ENCODE results near the gene NCAM1. TPM values are rescaled to one million over a fixed set of nuclear protein-coding genes. Genes with fewer than 3 reads are reported as not detected.

NCAM1 gene
- total and polyA plus RNA-seq, 9 of the 15 experiments (the other 6 are each of a cell fraction or from before 2014, with no cell fraction given), result 0.09 to 0.23 TPM; not detected in 7

DNA sequence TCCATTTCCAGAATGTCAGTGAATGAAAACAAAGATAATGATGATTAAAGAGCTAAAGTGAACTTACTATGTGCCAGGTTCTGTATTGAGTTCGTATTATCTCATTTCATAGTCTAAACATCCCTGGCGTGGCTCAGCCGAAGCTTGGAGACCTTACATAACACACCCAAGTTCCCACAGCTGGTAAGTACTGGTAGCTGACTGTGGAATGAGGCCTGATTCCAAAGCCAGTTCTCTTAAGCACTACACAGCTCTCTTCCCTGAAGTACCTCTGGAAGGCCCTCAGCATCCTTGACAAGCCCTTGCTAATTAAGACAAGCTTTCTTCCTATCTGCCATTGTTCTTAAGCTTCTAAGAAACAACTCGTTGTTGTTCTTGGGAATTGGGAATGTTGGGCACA is 28.6 kb upstream of the NCAM1 start:
- no peak overlapping the region for H3K27ac ChIP-seq (ENCODE audit: extremely low read depth, low read depth, low read length)
- FAIRE-seq (no peak), ATAC-seq (no peak), DNase-seq (ENCODE audit: extremely low read depth in 1 of 4, low spot score in 3 of 4) (no peak)
- H3K4me3 ChIP-seq, result no peak overlapping the region
- ChIA-PET CTCF (ENCODE audit: low intra/inter-chr PET ratio) (no interaction called here), POLR2A (no interaction called here)
- TF ChIP-seq RHOXF2B (CRISPR knock-in tag; conservative IDR thresholded peaks at IDR 0.05) (no peak), CAMTA2 (CRISPR knock-in tag; conservative IDR thresholded peaks at IDR 0.05) (no peak)
- no peaks in the 10 kb centered on the region for H3K36me3 ChIP-seq (ENCODE audit: control insufficient read depth, insufficient read depth, low read length)
- no peaks in the 10 kb centered on the region for H3K79me2 ChIP-seq (ENCODE audit: control insufficient read depth, insufficient read depth, low read length)
- H3K4me1 ChIP-seq (replicated peaks in 1 of 2; ENCODE audit: control insufficient read depth in 2 of 2, insufficient read depth in 2 of 2, low read length in 2 of 2), result no peaks in the 10 kb centered on the region
- in situ Hi-C loops (cut with MboI) (no loop called here), intact Hi-C loops (cut with micrococcal nuclease) (no loop called here)
- peaks cover 0 to 4% of the 10 kb centered on the region in 2 experiments; a peak in 2 of 5 replicates for H3K27me3 ChIP-seq (ENCODE audit: control insufficient read depth in 2 of 2, insufficient read depth in 2 of 2, low read length in 2 of 2)
- no peak overlapping the region for H2AFZ ChIP-seq (ENCODE audit: low read depth, low read length)
- H4K20me1 ChIP-seq (replicated peaks; ENCODE audit: control insufficient read depth, insufficient read depth, low read length), result no peaks in the 10 kb centered on the region
- no peaks in the 10 kb centered on the region for H3K9me1 ChIP-seq (ENCODE audit: control insufficient read depth, insufficient read depth, low read length)
- 0% methylated on average over 4 of the region's 4 CpGs for WGBS (ENCODE audit: insufficient coverage, low coverage, missing lambda C conversion rate)
- BruUV-seq (replicated peaks), result no TSS peak
- no peak overlapping the region for H3K4me2 ChIP-seq (ENCODE audit: insufficient read depth, low read length)
- H3K9ac ChIP-seq (ENCODE audit: insufficient read depth in 1 of 2, low read depth in 2 of 2, low read length in 2 of 2), result no peak overlapping the region
- H3K9me3 ChIP-seq (replicated peaks; ENCODE audit: control insufficient read depth, insufficient read depth, low read depth, low read length), result no peaks in the 10 kb centered on the region

DNA sequence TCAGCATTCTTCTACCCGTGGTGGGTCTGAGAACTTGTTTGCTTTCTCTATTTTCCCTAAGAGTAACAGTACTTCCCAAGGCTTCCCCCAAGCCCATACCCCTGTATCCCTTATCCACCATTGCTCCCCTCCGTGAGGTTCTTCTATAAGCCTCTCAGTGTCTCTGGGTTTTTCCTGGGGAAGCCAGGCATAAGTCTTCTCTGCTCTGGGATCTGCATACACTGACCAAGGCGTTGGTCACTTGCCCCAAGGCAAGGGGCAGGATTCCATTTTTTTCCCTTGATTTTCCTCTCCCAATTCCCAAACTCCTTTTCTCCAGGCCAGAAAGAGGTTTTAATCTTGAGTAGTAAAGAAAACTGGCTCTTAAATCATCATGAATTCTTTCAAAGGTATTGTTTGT is 27.2 kb upstream of the NCAM1 start:
- no peak overlapping the region for H3K4me2 ChIP-seq (ENCODE audit: insufficient read depth, low read length)
- H4K20me1 ChIP-seq (replicated peaks; ENCODE audit: control insufficient read depth, insufficient read depth, low read length), result no peaks in the 10 kb centered on the region
- no peaks in the 10 kb centered on the region for H3K79me2 ChIP-seq (ENCODE audit: control insufficient read depth, insufficient read depth, low read length)
- ChIA-PET POLR2A (no interaction called here), CTCF (ENCODE audit: low intra/inter-chr PET ratio) (no interaction called here)
- H3K9me1 ChIP-seq (ENCODE audit: control insufficient read depth, insufficient read depth, low read length), result no peaks in the 10 kb centered on the region
- H3K9ac ChIP-seq (ENCODE audit: insufficient read depth in 1 of 2, low read depth in 2 of 2, low read length in 2 of 2), result no peak overlapping the region
- ATAC-seq, result no peak
- TF ChIP-seq TAF9B (IDR thresholded peaks at IDR 0.05; ENCODE audit: partially characterized antibody) (no peak), NFIX (CRISPR knock-in tag; IDR thresholded peaks at IDR 0.05; ENCODE audit: low read depth) (no peak), SAFB (IDR thresholded peaks at IDR 0.05; ENCODE audit: borderline replicate concordance, low read depth, low read length) (no peak), GABPB2 (CRISPR knock-in tag; conservative IDR thresholded peaks at IDR 0.05) (no peak), ZSCAN32 (CRISPR knock-in tag; IDR thresholded peaks at IDR 0.05) (no peak), POLR2AphosphoS2 (IDR thresholded peaks at IDR 0.05; ENCODE audit: low read length) (no peak), NFATC3 (IDR thresholded peaks at IDR 0.05) (no peak), TRIM24 (IDR thresholded peaks at IDR 0.05) (no peak), MEIS2 (IDR thresholded peaks at IDR 0.05; ENCODE audit: partially characterized antibody) (no peak), ZNF780A (CRISPR knock-in tag; IDR thresholded peaks at IDR 0.05) (no peak)
- TF ChIP-seq, protein P1, sequence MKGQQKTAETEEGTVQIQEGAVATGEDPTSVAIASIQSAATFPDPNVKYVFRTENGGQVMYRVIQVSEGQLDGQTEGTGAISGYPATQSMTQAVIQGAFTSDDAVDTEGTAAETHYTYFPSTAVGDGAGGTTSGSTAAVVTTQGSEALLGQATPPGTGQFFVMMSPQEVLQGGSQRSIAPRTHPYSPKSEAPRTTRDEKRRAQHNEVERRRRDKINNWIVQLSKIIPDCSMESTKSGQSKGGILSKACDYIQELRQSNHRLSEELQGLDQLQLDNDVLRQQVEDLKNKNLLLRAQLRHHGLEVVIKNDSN (CRISPR knock-in tag; IDR thresholded peaks at IDR 0.05), result no peak
- TF ChIP-seq, protein P2, sequence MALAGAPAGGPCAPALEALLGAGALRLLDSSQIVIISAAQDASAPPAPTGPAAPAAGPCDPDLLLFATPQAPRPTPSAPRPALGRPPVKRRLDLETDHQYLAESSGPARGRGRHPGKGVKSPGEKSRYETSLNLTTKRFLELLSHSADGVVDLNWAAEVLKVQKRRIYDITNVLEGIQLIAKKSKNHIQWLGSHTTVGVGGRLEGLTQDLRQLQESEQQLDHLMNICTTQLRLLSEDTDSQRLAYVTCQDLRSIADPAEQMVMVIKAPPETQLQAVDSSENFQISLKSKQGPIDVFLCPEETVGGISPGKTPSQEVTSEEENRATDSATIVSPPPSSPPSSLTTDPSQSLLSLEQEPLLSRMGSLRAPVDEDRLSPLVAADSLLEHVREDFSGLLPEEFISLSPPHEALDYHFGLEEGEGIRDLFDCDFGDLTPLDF (CRISPR knock-in tag; IDR thresholded peaks at IDR 0.05), result no peak
- H2AFZ ChIP-seq (ENCODE audit: low read depth, low read length), result no peak overlapping the region
- DNase-seq (ENCODE audit: extremely low read depth in 1 of 4, low spot score in 3 of 4), result no peak
- 0% methylated on average over 3 of the region's 3 CpGs for WGBS (ENCODE audit: insufficient coverage, low coverage, missing lambda C conversion rate)
- peaks cover 0 to 4% of the 10 kb centered on the region in 2 experiments; a peak in 2 of 5 replicates for H3K27me3 ChIP-seq (ENCODE audit: control insufficient read depth in 2 of 2, insufficient read depth in 2 of 2, low read length in 2 of 2)
- in situ Hi-C loops (cut with MboI) (no loop called here), intact Hi-C loops (cut with micrococcal nuclease) (no loop called here)
- H3K36me3 ChIP-seq (ENCODE audit: control insufficient read depth, insufficient read depth, low read length), result no peaks in the 10 kb centered on the region
- BruUV-seq (replicated peaks), result no TSS peak
- no peak overlapping the region for H3K27ac ChIP-seq (ENCODE audit: extremely low read depth, low read depth, low read length)
- H3K4me1 ChIP-seq (replicated peaks in 1 of 2; ENCODE audit: control insufficient read depth in 2 of 2, insufficient read depth in 2 of 2, low read length in 2 of 2), result no peaks in the 10 kb centered on the region
- H3K9me3 ChIP-seq (replicated peaks; ENCODE audit: control insufficient read depth, insufficient read depth, low read depth, low read length), result no peaks in the 10 kb centered on the region
- H3K4me3 ChIP-seq, result no peak overlapping the region
- no peak for FAIRE-seq

Measured in K562 (cell line).